ENCODE data around the gene HSDL1. TPM values are rescaled to one million over a fixed set of nuclear protein-coding genes. Genes with fewer than 3 reads are reported as not detected.

HSDL1 gene
- total and polyA plus RNA-seq, 2 of the 8 experiments (the other 6 are each of a cell fraction or from before 2014, with no cell fraction given) = 25.0 to 55.7 TPM

DNA sequence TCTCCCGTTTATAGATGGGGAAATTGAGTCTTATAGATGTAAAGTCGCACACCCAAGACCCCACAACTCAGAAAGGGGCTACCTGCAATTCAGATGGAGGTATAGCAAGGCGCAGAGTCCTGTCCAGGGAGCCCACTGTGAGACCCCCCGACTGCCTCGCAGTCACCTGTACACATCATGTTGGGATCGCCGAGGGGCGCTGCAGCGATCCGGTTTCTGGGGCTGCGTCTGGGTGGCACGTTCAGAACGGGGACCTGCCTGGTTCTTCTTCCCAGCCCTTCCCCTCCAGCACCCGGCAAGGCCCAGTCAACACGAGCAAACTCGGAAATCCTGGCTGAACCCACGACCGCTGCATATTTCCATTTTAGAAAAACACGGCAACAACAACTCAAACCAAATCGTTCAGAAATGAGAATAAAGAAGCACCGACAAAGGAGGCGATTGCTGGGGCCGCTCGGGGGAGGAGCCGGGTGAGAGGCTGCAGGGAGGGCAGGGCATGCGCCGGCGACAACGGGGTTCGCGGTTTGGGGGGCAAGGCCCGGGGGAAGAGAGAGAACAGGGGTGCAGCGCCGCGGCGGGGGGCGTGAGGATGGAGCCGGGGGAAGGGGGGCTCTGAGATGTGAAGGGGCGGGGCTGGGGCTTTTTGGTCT, 643 bp downstream of the HSDL1 start (continued):
- TF ChIP-seq, protein P1, sequence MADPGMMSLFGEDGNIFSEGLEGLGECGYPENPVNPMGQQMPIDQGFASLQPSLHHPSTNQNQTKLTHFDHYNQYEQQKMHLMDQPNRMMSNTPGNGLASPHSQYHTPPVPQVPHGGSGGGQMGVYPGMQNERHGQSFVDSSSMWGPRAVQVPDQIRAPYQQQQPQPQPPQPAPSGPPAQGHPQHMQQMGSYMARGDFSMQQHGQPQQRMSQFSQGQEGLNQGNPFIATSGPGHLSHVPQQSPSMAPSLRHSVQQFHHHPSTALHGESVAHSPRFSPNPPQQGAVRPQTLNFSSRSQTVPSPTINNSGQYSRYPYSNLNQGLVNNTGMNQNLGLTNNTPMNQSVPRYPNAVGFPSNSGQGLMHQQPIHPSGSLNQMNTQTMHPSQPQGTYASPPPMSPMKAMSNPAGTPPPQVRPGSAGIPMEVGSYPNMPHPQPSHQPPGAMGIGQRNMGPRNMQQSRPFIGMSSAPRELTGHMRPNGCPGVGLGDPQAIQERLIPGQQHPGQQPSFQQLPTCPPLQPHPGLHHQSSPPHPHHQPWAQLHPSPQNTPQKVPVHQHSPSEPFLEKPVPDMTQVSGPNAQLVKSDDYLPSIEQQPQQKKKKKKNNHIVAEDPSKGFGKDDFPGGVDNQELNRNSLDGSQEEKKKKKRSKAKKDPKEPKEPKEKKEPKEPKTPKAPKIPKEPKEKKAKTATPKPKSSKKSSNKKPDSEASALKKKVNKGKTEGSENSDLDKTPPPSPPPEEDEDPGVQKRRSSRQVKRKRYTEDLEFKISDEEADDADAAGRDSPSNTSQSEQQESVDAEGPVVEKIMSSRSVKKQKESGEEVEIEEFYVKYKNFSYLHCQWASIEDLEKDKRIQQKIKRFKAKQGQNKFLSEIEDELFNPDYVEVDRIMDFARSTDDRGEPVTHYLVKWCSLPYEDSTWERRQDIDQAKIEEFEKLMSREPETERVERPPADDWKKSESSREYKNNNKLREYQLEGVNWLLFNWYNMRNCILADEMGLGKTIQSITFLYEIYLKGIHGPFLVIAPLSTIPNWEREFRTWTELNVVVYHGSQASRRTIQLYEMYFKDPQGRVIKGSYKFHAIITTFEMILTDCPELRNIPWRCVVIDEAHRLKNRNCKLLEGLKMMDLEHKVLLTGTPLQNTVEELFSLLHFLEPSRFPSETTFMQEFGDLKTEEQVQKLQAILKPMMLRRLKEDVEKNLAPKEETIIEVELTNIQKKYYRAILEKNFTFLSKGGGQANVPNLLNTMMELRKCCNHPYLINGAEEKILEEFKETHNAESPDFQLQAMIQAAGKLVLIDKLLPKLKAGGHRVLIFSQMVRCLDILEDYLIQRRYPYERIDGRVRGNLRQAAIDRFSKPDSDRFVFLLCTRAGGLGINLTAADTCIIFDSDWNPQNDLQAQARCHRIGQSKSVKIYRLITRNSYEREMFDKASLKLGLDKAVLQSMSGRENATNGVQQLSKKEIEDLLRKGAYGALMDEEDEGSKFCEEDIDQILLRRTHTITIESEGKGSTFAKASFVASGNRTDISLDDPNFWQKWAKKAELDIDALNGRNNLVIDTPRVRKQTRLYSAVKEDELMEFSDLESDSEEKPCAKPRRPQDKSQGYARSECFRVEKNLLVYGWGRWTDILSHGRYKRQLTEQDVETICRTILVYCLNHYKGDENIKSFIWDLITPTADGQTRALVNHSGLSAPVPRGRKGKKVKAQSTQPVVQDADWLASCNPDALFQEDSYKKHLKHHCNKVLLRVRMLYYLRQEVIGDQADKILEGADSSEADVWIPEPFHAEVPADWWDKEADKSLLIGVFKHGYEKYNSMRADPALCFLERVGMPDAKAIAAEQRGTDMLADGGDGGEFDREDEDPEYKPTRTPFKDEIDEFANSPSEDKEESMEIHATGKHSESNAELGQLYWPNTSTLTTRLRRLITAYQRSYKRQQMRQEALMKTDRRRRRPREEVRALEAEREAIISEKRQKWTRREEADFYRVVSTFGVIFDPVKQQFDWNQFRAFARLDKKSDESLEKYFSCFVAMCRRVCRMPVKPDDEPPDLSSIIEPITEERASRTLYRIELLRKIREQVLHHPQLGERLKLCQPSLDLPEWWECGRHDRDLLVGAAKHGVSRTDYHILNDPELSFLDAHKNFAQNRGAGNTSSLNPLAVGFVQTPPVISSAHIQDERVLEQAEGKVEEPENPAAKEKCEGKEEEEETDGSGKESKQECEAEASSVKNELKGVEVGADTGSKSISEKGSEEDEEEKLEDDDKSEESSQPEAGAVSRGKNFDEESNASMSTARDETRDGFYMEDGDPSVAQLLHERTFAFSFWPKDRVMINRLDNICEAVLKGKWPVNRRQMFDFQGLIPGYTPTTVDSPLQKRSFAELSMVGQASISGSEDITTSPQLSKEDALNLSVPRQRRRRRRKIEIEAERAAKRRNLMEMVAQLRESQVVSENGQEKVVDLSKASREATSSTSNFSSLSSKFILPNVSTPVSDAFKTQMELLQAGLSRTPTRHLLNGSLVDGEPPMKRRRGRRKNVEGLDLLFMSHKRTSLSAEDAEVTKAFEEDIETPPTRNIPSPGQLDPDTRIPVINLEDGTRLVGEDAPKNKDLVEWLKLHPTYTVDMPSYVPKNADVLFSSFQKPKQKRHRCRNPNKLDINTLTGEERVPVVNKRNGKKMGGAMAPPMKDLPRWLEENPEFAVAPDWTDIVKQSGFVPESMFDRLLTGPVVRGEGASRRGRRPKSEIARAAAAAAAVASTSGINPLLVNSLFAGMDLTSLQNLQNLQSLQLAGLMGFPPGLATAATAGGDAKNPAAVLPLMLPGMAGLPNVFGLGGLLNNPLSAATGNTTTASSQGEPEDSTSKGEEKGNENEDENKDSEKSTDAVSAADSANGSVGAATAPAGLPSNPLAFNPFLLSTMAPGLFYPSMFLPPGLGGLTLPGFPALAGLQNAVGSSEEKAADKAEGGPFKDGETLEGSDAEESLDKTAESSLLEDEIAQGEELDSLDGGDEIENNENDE (IDR thresholded peaks at IDR 0.05; ENCODE audit: insufficient replicate concordance, low read length) = no peak
